Activated CD8-positive, alpha-beta T cell treated with anti-CD3 and anti-CD28 coated beads, Interleukin-2, amount 10 ng/mL, durations not matched to agents 7 days and 5 days (primary cell): ENCODE measurements around the gene ATOH1. TPM values are rescaled to one million over a fixed set of nuclear protein-coding genes. Genes with fewer than 3 reads are reported as not detected.

Source experiments
- ATAC-seq: fragments of 150-1000 bp; cut with Tn5 transposase; one replicate; pipeline ENCODE4 v1.10.0; 2021; ENCODE audit warnings: moderate library complexity
- CTCF ChIA-PET: fragments of 350-600 bp; sonication (Branson Sonifier 250); formaldehyde crosslinking; loops from one replicate; lab custom pipeline; 2021; ENCODE audit warnings: antibody characterized with exemption; lab: Charles Lee
- POLR2A ChIA-PET: fragments of 350-600 bp; sonication (Branson Sonifier 250); formaldehyde crosslinking; loops from one replicate; lab custom pipeline; 2021; ENCODE audit warnings: antibody characterized with exemption; lab: Charles Lee
- DNase-seq: peaks from one replicate; pipeline ENCODE4 v3.0.0-alpha.2; 2020
- H3K27ac Mint-ChIP-seq: one replicate; pipeline ENCODE4 v1.8.0; 2021; ENCODE audit warnings: mild to moderate bottlenecking, mixed read lengths
- H3K27me3 Mint-ChIP-seq: one replicate; pipeline ENCODE4 v1.8.0; 2021; ENCODE audit warnings: low read depth, mixed read lengths
- H3K36me3 Mint-ChIP-seq: one replicate; pipeline ENCODE4 v1.8.0; 2021; ENCODE audit warnings: low read depth, mixed read lengths
- H3K4me1 Mint-ChIP-seq: one replicate; pipeline ENCODE4 v1.8.0; 2021; ENCODE audit warnings: low read depth, mixed read lengths
- H3K4me3 Mint-ChIP-seq: one replicate; pipeline ENCODE4 v1.8.0; 2021; ENCODE audit warnings: mild to moderate bottlenecking, mixed read lengths
- H3K9me3 Mint-ChIP-seq: one replicate; pipeline ENCODE4 v1.8.0; 2022; ENCODE audit warnings: mixed read lengths; ENCODE audit not compliant: insufficient read depth
- total RNA-seq, 2 experiments: library from RNA; stranded (reverse); gene quantifications; one replicate each; pipeline ENCODE4 v1.2.3, GENCODE V29; 2021

The ATOH1 gene
- total RNA-seq, 2 experiments from 2014 or later, result not detected

GRCh38 chr4:93842601-93843252 lies 14.2 kb downstream of the ATOH1 start:
- H3K27me3 Mint-ChIP-seq, result no peaks in the 10 kb centered on the region
- CTCF ChIA-PET, result no interaction called here
- no peaks in the 10 kb centered on the region for H3K9me3 Mint-ChIP-seq
- H3K27ac Mint-ChIP-seq, result no peak overlapping the region
- H3K36me3 Mint-ChIP-seq, result no peaks in the 10 kb centered on the region
- POLR2A ChIA-PET, result no interaction called here
- no peak for DNase-seq
- no peak for ATAC-seq
- H3K4me3 Mint-ChIP-seq, result no peak overlapping the region
- no peaks in the 10 kb centered on the region for H3K4me1 Mint-ChIP-seq

- POLR2A ChIA-PET, result no interaction called here
- H3K36me3 Mint-ChIP-seq, result no peaks in the 10 kb centered on the region
These were observed 15.2 kb downstream of the ATOH1 start for GRCh38 chr4:93843772-93844171.

GRCh38 chr4:93852680-93853079 lies 24.1 kb downstream of the ATOH1 start:
- Mint-ChIP-seq H3K4me1 (no peaks in the 10 kb centered on the region), H3K9me3 (no peaks in the 10 kb centered on the region), H3K4me3 (no peak overlapping the region), H3K36me3 (no peaks in the 10 kb centered on the region), H3K27ac (no peak overlapping the region), H3K27me3 (no peaks in the 10 kb centered on the region)
- ChIA-PET CTCF (no interaction called here), POLR2A (no interaction called here)
- DNase-seq, result no peak
- no peak for ATAC-seq

More at GRCh38 chr4:93843772-93844171, 15.2 kb downstream of the ATOH1 start:
- ATAC-seq, result no peak
- Mint-ChIP-seq H3K27me3 (no peaks in the 10 kb centered on the region), H3K9me3 (no peaks in the 10 kb centered on the region), H3K27ac (no peak overlapping the region), H3K4me3 (no peak overlapping the region), H3K4me1 (no peaks in the 10 kb centered on the region)
- CTCF ChIA-PET, result no interaction called here
- no peak for DNase-seq

- Mint-ChIP-seq H3K4me1 (no peaks in the 10 kb centered on the region), H3K4me3 (no peak overlapping the region), H3K9me3 (no peaks in the 10 kb centered on the region), H3K27me3 (no peaks in the 10 kb centered on the region), H3K36me3 (no peaks in the 10 kb centered on the region), H3K27ac (no peak overlapping the region)
- CTCF ChIA-PET, result no interaction called here
- POLR2A ChIA-PET, result no interaction called here
- no peak for ATAC-seq
- DNase-seq, result no peak
These were observed 27.4 kb downstream of the ATOH1 start for GRCh38 chr4:93855926-93856325.

GRCh38 chr4:93865650-93866049 lies 37.1 kb downstream of the ATOH1 start:
- ChIA-PET POLR2A (no interaction called here), CTCF (no interaction called here)
- H3K27me3 Mint-ChIP-seq, result no peaks in the 10 kb centered on the region
- DNase-seq (no peak), ATAC-seq (no peak)
- H3K27ac Mint-ChIP-seq, result no peak overlapping the region
- no peaks in the 10 kb centered on the region for H3K36me3 Mint-ChIP-seq
- no peaks in the 10 kb centered on the region for H3K9me3 Mint-ChIP-seq
- H3K4me3 Mint-ChIP-seq, result no peak overlapping the region
- H3K4me1 Mint-ChIP-seq, result no peaks in the 10 kb centered on the region

GRCh38 chr4:93867416-93868001 lies 39.0 kb downstream of the ATOH1 start:
- H3K4me1 Mint-ChIP-seq, result no peaks in the 10 kb centered on the region
- CTCF ChIA-PET, result no interaction called here
- no peak overlapping the region for H3K4me3 Mint-ChIP-seq
- no peaks in the 10 kb centered on the region for H3K27me3 Mint-ChIP-seq
- POLR2A ChIA-PET, result no interaction called here
- no peak overlapping the region for H3K27ac Mint-ChIP-seq
- no peaks in the 10 kb centered on the region for H3K36me3 Mint-ChIP-seq
- H3K9me3 Mint-ChIP-seq, result no peaks in the 10 kb centered on the region
- no peak for ATAC-seq
- no peak for DNase-seq

- no peak overlapping the region for H3K4me3 Mint-ChIP-seq
- no peaks in the 10 kb centered on the region for H3K9me3 Mint-ChIP-seq
- no peak for ATAC-seq
- DNase-seq, result no peak
- H3K27ac Mint-ChIP-seq, result no peak overlapping the region
- ChIA-PET POLR2A (no interaction called here), CTCF (no interaction called here)
- H3K4me1 Mint-ChIP-seq, result no peaks in the 10 kb centered on the region
- H3K27me3 Mint-ChIP-seq, result no peaks in the 10 kb centered on the region
- no peaks in the 10 kb centered on the region for H3K36me3 Mint-ChIP-seq
These were observed 42.4 kb downstream of the ATOH1 start for GRCh38 chr4:93870876-93871458.

- CTCF ChIA-PET, result no interaction called here
These were observed 48.2 kb downstream of the ATOH1 start for GRCh38 chr4:93876754-93877153.

GRCh38 chr4:93878566-93878965 lies 50.0 kb downstream of the ATOH1 start:
- Mint-ChIP-seq H3K4me3 (no peak overlapping the region), H3K36me3 (no peaks in the 10 kb centered on the region), H3K4me1 (no peaks in the 10 kb centered on the region), H3K9me3 (no peaks in the 10 kb centered on the region), H3K27me3 (no peaks in the 10 kb centered on the region), H3K27ac (no peak overlapping the region)
- ChIA-PET POLR2A (no interaction called here), CTCF (no interaction called here)
- DNase-seq (no peak), ATAC-seq (no peak)

More at GRCh38 chr4:93876754-93877153, 48.2 kb downstream of the ATOH1 start:
- no peaks in the 10 kb centered on the region for H3K27me3 Mint-ChIP-seq
- no peak overlapping the region for H3K4me3 Mint-ChIP-seq
- H3K4me1 Mint-ChIP-seq, result no peaks in the 10 kb centered on the region
- no peak for ATAC-seq
- H3K27ac Mint-ChIP-seq, result no peak overlapping the region
- DNase-seq, result no peak
- H3K36me3 Mint-ChIP-seq, result no peaks in the 10 kb centered on the region
- no peaks in the 10 kb centered on the region for H3K9me3 Mint-ChIP-seq
- POLR2A ChIA-PET, result no interaction called here

GRCh38 chr4:93879919-93880318 lies 51.4 kb downstream of the ATOH1 start:
- ATAC-seq (no peak), DNase-seq (no peak)
- ChIA-PET POLR2A (no interaction called here), CTCF (no interaction called here)
- no peaks in the 10 kb centered on the region for H3K9me3 Mint-ChIP-seq
- no peaks in the 10 kb centered on the region for H3K27me3 Mint-ChIP-seq
- H3K4me3 Mint-ChIP-seq, result no peak overlapping the region
- H3K27ac Mint-ChIP-seq, result no peak overlapping the region
- H3K36me3 Mint-ChIP-seq, result no peaks in the 10 kb centered on the region
- H3K4me1 Mint-ChIP-seq, result no peaks in the 10 kb centered on the region
